Measurements from ENCODE around the gene OTX1. TPM values are rescaled to one million over a fixed set of nuclear protein-coding genes. Genes with fewer than 3 reads are reported as not detected.

Gene OTX1
- total and polyA plus RNA-seq, 4 donors, result 0.59 TPM; not detected in 3

DNA sequence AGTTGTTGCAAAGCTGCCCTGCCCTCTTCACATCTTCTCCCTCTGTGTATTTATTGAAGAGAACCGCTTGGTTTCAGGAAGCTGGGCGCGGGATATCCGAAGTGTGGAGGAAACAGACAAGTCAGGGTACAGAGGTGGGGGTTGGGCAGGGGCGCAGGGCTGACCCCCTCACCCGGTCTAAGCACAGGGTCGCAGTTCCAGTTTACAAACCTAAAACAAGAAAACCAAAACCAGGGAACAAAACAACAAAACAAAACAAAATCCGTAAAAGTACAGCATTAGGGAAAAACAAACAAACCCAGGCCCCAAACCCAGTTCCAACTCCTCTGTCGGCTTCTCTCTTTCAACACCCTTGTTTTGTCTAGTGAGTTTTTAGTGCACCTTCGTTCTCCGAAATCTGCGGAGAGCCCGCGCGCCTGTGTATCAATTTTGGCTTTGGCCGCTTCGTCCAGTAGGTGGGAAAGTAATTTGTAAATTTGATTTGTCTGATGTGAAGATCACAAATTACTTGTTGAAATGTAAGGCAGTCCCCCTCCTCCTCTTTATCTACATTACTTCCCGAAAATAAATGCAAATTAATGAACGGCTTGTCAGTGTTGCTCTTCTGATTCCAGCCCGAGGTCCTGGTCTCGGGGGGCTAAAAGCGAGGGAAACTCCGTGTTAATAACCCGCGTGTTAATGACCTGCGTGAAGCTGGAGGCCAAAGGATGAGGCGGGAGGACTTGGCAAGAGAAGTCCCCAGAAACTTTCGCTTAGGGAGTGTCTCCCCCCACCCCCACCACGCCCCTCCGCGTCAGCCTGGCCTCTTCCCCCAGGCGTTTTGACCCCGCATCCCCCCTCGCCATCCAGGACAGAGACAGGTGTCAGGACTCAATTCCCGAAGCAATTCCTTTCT lies 6.9 kb downstream of the OTX1 start:
- peaks cover 13 to 50% (median 20%) of the 10 kb centered on the region in 4 donors for H3K27me3 ChIP-seq (ENCODE audit: control insufficient read depth in 4 of 4, insufficient read depth in 4 of 4, low read length in 3 of 4)
- no peak overlapping the region for H3K9ac ChIP-seq (ENCODE audit: low read depth in 1 of 2, low read length in 2 of 2)
- no peak for DNase-seq (ENCODE audit: low spot score)
- H3K36me3 ChIP-seq (ENCODE audit: control insufficient read depth in 4 of 4, insufficient read depth in 3 of 4, low read depth in 1 of 4, low read length in 3 of 4), result no peaks in the 10 kb centered on the region
- H3K27ac ChIP-seq (ENCODE audit: low read depth in 1 of 2, low read length in 2 of 2), result no peak overlapping the region
- peak overlapping the region in 1 of 3 donors; percentile 3 for H3K4me3 ChIP-seq (ENCODE audit: low read depth in 1 of 3, low read length in 3 of 3)
- 18% methylated on average over 35 of the region's 35 CpGs for whole genome bisulfite sequencing
- peaks cover 16 to 43% (median 27%) of the 10 kb centered on the region in 4 donors for H3K4me1 ChIP-seq (ENCODE audit: control insufficient read depth in 4 of 4, insufficient read depth in 4 of 4, low read length in 3 of 4)
- H3K9me3 ChIP-seq (ENCODE audit: control insufficient read depth in 4 of 4, low read length in 3 of 4), result peaks cover 0 to 31% (median 4%) of the 10 kb centered on the region in 4 donors
- no peak for TF ChIP-seq RAD21 (IDR thresholded peaks at IDR 0.05)
- no peak for TF ChIP-seq TAF1 (conservative IDR thresholded peaks at IDR 0.05)
- no peak for TF ChIP-seq YY1 (IDR thresholded peaks at IDR 0.05)
- TF ChIP-seq FOXA2 (IDR thresholded peaks at IDR 0.05), result no peak
- no peak for TF ChIP-seq GABPA (IDR thresholded peaks at IDR 0.05 in 1 of 2, conservative IDR thresholded peaks at IDR 0.05 in 1 of 2)
- TF ChIP-seq, protein P1, sequence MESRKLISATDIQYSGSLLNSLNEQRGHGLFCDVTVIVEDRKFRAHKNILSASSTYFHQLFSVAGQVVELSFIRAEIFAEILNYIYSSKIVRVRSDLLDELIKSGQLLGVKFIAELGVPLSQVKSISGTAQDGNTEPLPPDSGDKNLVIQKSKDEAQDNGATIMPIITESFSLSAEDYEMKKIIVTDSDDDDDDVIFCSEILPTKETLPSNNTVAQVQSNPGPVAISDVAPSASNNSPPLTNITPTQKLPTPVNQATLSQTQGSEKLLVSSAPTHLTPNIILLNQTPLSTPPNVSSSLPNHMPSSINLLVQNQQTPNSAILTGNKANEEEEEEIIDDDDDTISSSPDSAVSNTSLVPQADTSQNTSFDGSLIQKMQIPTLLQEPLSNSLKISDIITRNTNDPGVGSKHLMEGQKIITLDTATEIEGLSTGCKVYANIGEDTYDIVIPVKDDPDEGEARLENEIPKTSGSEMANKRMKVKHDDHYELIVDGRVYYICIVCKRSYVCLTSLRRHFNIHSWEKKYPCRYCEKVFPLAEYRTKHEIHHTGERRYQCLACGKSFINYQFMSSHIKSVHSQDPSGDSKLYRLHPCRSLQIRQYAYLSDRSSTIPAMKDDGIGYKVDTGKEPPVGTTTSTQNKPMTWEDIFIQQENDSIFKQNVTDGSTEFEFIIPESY (IDR thresholded peaks at IDR 0.05), result no peak
- no peak for TF ChIP-seq HNF4A (conservative IDR thresholded peaks at IDR 0.05)
- TF ChIP-seq NR2F2 (IDR thresholded peaks at IDR 0.05), result no peak
- TF ChIP-seq, protein P2, sequence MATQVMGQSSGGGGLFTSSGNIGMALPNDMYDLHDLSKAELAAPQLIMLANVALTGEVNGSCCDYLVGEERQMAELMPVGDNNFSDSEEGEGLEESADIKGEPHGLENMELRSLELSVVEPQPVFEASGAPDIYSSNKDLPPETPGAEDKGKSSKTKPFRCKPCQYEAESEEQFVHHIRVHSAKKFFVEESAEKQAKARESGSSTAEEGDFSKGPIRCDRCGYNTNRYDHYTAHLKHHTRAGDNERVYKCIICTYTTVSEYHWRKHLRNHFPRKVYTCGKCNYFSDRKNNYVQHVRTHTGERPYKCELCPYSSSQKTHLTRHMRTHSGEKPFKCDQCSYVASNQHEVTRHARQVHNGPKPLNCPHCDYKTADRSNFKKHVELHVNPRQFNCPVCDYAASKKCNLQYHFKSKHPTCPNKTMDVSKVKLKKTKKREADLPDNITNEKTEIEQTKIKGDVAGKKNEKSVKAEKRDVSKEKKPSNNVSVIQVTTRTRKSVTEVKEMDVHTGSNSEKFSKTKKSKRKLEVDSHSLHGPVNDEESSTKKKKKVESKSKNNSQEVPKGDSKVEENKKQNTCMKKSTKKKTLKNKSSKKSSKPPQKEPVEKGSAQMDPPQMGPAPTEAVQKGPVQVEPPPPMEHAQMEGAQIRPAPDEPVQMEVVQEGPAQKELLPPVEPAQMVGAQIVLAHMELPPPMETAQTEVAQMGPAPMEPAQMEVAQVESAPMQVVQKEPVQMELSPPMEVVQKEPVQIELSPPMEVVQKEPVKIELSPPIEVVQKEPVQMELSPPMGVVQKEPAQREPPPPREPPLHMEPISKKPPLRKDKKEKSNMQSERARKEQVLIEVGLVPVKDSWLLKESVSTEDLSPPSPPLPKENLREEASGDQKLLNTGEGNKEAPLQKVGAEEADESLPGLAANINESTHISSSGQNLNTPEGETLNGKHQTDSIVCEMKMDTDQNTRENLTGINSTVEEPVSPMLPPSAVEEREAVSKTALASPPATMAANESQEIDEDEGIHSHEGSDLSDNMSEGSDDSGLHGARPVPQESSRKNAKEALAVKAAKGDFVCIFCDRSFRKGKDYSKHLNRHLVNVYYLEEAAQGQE (IDR thresholded peaks at IDR 0.05), result no peak
- no peak for TF ChIP-seq SP1 (IDR thresholded peaks at IDR 0.05)
- TF ChIP-seq, protein P3, sequence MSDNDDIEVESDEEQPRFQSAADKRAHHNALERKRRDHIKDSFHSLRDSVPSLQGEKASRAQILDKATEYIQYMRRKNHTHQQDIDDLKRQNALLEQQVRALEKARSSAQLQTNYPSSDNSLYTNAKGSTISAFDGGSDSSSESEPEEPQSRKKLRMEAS (IDR thresholded peaks at IDR 0.05), result no peak
- TF ChIP-seq EGR1 (IDR thresholded peaks at IDR 0.05; ENCODE audit: low read depth in 2 of 2), result no peak
- no peak for TF ChIP-seq HNF4G (IDR thresholded peaks at IDR 0.05)

DNA sequence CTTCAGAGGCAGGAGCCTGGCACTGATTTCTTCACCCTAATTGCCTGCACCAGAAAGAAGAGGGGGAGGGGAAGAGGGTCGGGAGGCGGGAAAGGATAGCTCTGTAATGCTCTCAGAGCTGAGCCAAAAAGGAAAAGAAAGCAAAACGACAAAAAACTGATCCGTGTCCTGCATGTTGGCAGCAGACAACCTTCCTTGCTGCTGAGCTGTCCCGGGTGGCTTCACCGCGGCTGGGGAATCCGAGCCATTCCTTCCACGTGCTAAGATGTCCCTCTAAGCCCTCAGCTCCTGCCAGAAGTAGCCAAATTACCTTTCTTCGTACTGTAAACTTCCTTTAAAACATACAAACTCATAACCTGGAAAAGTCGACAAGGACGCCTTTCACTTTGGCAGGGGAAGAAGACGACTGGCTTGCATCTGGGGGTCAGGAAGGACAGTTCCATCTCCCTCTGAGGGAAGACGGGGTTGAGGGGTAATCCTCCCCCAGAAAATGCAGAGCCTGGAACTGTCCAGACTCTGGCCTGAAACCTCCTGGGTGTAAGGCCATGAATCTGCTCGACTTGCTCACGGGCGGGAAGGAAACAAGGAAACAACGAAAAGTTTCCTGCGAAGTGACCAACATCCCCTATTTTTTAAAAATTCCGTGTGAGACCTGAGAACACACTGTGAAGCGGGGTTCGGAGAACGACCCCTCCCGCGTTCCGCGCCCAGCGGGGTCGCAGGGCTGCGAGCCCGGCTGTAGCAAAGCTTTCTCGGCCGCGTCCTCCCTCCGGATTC lies 7.7 kb downstream of the OTX1 start:
- TF ChIP-seq HNF4G (IDR thresholded peaks at IDR 0.05) (no peak), GABPA (IDR thresholded peaks at IDR 0.05 in 1 of 2, conservative IDR thresholded peaks at IDR 0.05 in 1 of 2) (no peak), HNF4A (conservative IDR thresholded peaks at IDR 0.05) (no peak)
- Histone ChIP-seq H3K27ac (ENCODE audit: low read depth in 1 of 2, low read length in 2 of 2) (no peak overlapping the region), H3K27me3 (ENCODE audit: control insufficient read depth in 4 of 4, insufficient read depth in 4 of 4, low read length in 3 of 4) (peaks cover 11 to 56% (median 21%) of the 10 kb centered on the region in 4 donors), H3K4me1 (ENCODE audit: control insufficient read depth in 4 of 4, insufficient read depth in 4 of 4, low read length in 3 of 4) (peaks cover 16 to 39% (median 27%) of the 10 kb centered on the region in 4 donors), H3K9me3 (ENCODE audit: control insufficient read depth in 4 of 4, low read length in 3 of 4) (peaks cover 0 to 31% (median 4%) of the 10 kb centered on the region in 4 donors), H3K36me3 (ENCODE audit: control insufficient read depth in 4 of 4, insufficient read depth in 3 of 4, low read depth in 1 of 4, low read length in 3 of 4) (no peaks in the 10 kb centered on the region), H3K9ac (ENCODE audit: low read depth in 1 of 2, low read length in 2 of 2) (no peak overlapping the region), H3K4me3 (ENCODE audit: low read depth in 1 of 3, low read length in 3 of 3) (peak overlapping the region in 1 of 3 donors; percentile 3)
- WGBS, result 9% methylated on average over 35 of the region's 35 CpGs
- DNase-seq (ENCODE audit: low spot score), result no peak
